ENCODE data around the gene LDLRAD4.
"Not testable (repeated sequence)": the region's sequence is repeated elsewhere in the genome, so short reads cannot be mapped to it uniquely, and the experiment has no call there.

Gene LDLRAD4

GRCh38 chr18:13471971-13472628 is 253.5 kb downstream of the LDLRAD4 start:
- no peak for DNase-seq (ENCODE audit: low spot score)
- no peak for TF ChIP-seq CTCF (IDR thresholded peaks at IDR 0.05; ENCODE audit: extremely low read depth, missing control alignments)

- no peak for TF ChIP-seq CTCF (IDR thresholded peaks at IDR 0.05; ENCODE audit: extremely low read depth, missing control alignments)
Observed at GRCh38 chr18:13473751-13474150, 255.2 kb downstream of the LDLRAD4 start.

GRCh38 chr18:13474336-13474735 is 255.8 kb downstream of the LDLRAD4 start:
- DNase-seq (ENCODE audit: low spot score), result no peak
- no peak for TF ChIP-seq CTCF (IDR thresholded peaks at IDR 0.05; ENCODE audit: extremely low read depth, missing control alignments)

More at GRCh38 chr18:13473751-13474150, 255.2 kb downstream of the LDLRAD4 start:
- no peak for DNase-seq (ENCODE audit: low spot score)

DNA sequence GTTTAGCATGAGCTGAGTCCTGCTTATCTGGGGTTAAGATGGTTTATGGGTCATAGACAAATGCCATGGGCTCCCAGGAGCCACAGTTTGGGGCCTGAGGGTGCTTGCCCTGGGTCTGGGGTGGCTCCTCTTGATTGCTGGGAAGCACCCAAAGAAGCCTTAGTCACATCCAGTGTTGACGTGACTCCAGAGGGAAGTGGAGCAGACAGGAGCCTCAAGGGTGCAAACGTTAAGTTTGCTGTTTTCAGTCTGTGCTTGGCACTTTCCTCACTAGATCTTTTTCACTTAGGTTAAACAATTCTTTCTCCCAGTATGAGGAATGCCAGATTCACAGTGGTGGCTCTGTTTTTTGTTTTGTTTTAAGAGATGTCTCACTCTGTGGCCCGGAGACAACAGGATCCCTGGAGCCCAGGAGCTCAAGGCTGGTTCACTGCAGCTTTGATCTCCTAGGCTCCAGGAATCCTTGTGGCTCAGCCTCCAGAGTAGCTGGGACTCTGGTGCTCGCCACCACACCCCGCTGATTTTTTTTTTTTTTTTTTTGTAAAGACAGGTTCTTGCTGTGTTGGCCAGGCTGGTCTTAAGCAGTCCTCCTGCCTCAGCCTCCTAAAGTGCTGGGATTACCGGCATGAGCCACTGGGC is 256.5 kb downstream of the LDLRAD4 start:
- no peak for DNase-seq (ENCODE audit: low spot score)
- TF ChIP-seq CTCF (IDR thresholded peaks at IDR 0.05; ENCODE audit: extremely low read depth, missing control alignments), result no peak

DNA sequence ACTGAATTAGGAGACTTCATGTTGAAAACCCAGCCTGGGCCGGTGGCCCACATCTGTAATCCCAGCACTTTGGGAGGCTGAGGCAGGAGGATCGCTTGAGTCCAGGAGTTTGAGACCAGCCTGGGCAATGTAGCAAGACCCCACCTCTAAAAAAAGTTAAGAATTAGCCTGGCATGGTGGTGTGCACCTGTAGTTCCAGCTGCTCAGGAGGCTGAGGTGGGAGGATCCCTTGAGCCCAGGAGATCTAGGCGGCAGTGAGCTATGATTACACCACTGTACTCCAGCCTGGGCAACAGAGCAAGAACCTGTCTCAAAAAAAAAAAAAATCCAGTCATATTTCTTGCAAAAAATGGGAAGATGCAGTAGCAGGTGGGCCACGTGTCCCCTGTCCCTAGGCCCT is 257.8 kb downstream of the LDLRAD4 start:
- not testable (repeated sequence) for DNase-seq (ENCODE audit: low spot score)

GRCh38 chr18:13477147-13477683 is 258.7 kb downstream of the LDLRAD4 start:
- no peak for TF ChIP-seq CTCF (IDR thresholded peaks at IDR 0.05; ENCODE audit: extremely low read depth, missing control alignments)
- no peak for DNase-seq (ENCODE audit: low spot score)

DNA sequence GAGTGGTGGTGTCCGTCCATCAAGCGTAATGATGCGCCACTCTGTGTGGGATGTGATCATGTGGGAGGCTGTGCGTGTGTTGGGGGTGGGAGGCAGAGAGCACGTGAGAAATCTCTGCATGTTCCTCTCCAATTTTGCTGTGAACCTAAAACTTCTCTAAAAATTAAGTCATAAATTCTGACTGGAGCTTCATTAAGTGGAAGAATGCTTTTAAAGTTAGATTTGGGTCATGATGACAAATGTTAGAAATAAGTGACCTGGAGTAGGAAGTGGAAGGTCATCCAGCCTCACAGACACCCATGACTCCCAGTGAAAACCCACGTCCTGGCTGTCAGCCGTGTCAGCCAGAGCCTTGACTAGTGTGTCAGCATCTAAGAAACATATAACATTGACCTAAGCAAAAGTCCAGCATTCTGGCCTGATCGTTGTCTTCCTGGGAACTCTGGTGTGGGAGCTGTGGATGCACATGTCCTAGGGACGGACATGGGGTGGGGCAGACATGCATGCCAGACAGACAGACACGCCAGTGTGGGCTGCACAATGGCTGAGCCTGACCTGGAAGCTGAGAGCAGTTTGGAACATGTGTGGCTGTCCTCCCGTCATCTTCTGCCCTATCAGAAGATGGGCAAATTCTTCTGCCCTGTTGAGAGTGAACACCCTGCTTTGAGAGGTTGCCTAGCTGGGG is 262.2 kb downstream of the LDLRAD4 start:
- no peak for DNase-seq (ENCODE audit: low spot score)
- TF ChIP-seq CTCF (IDR thresholded peaks at IDR 0.05; ENCODE audit: extremely low read depth, missing control alignments), result no peak

Data from GM20000 (cell line).